GM19468 (cell line): ENCODE measurements around the gene C1orf185.
"Not testable (repeated sequence)": the region's sequence is repeated elsewhere in the genome, so short reads cannot be mapped to it uniquely, and the experiment has no call there.

ENCODE experiments used
- ATAC-seq: cut with Tn5 transposase; IDR thresholded peaks from one replicate; pipeline ENCODE4 v1.9.1; 2021; ENCODE audit warnings: mild to moderate bottlenecking, moderate library complexity, moderate number of reproducible peaks; ENCODE audit not compliant: unreplicated experiment; ENCODE audit errors: extremely low read depth

Gene C1orf185

GRCh38 chr1:51131185-51131584 is 29.2 kb downstream of the C1orf185 start:
- no peak for ATAC-seq

- no peak for ATAC-seq
Observed at GRCh38 chr1:51133045-51133444, 31.0 kb downstream of the C1orf185 start.

- ATAC-seq, result not testable (repeated sequence)
Observed at GRCh38 chr1:51137696-51138095, 35.7 kb downstream of the C1orf185 start.

- no peak for ATAC-seq
Observed at GRCh38 chr1:51139474-51139873, 37.4 kb downstream of the C1orf185 start.

GRCh38 chr1:51147394-51147793 is 45.4 kb downstream of the C1orf185 start:
- ATAC-seq, result no peak

GRCh38 chr1:51154776-51155175 is 52.7 kb downstream of the C1orf185 start:
- ATAC-seq, result no peak

GRCh38 chr1:51156752-51157151 is 54.7 kb downstream of the C1orf185 start:
- no peak for ATAC-seq

- no peak for ATAC-seq
Observed at GRCh38 chr1:51157395-51157794, 55.4 kb downstream of the C1orf185 start.

GRCh38 chr1:51158263-51158662 is 56.2 kb downstream of the C1orf185 start:
- no peak for ATAC-seq

GRCh38 chr1:51162560-51162959 is 60.5 kb downstream of the C1orf185 start:
- ATAC-seq, result not testable (repeated sequence)

- ATAC-seq, result no peak
Observed at GRCh38 chr1:51165540-51165939, 63.5 kb downstream of the C1orf185 start.

- ATAC-seq, result no peak
Observed at GRCh38 chr1:51168266-51168845, 66.3 kb downstream of the C1orf185 start.

GRCh38 chr1:51168936-51169335 is 66.9 kb downstream of the C1orf185 start:
- ATAC-seq, result no peak

GRCh38 chr1:51170342-51170741 is 68.3 kb downstream of the C1orf185 start:
- no peak for ATAC-seq

- no peak for ATAC-seq
Observed at GRCh38 chr1:51172811-51173210, 70.8 kb downstream of the C1orf185 start.

- ATAC-seq, result no peak
Observed at GRCh38 chr1:51175278-51175677, 73.2 kb downstream of the C1orf185 start.

GRCh38 chr1:51177988-51178387 is 76.0 kb downstream of the C1orf185 start:
- ATAC-seq, result not testable (repeated sequence)

GRCh38 chr1:51188230-51188629 is 86.2 kb downstream of the C1orf185 start:
- ATAC-seq, result no peak

GRCh38 chr1:51189421-51190073 is 87.5 kb downstream of the C1orf185 start:
- no peak for ATAC-seq

- ATAC-seq, result no peak
Observed at GRCh38 chr1:51190961-51191360, 88.9 kb downstream of the C1orf185 start.

GRCh38 chr1:51192213-51192843 is 90.3 kb downstream of the C1orf185 start:
- ATAC-seq, result no peak

- ATAC-seq, result no peak
Observed at GRCh38 chr1:51193564-51193963, 91.5 kb downstream of the C1orf185 start.
